OCI-LY1 (cell line): ENCODE data around the gene CDIPT.
"Not testable (repeated sequence)": the region's sequence is repeated elsewhere in the genome, so short reads cannot be mapped to it uniquely, and the experiment has no call there.

Source experiments
- H2AFZ ChIP-seq: fragments of 200-600 bp; sonication (generic), shearing (Covaris generic); 2 replicates; pipeline ENCODE4 v1.6.0; 2014; ENCODE audit warnings: antibody characterized with exemption, mild to moderate bottlenecking, low read length
- H3F3A ChIP-seq: fragments of 200-600 bp; sonication (generic), shearing (Covaris generic); 2 replicates; pipeline ENCODE4 v1.6.0; 2014; ENCODE audit warnings: mild to moderate bottlenecking, antibody characterized with exemption, low read length, moderate library complexity; ENCODE audit not compliant: insufficient read depth
- H3K27ac ChIP-seq: fragments of 200-600 bp; sonication (generic); 2 replicates; pipeline ENCODE4 v1.5.1; 2014; ENCODE audit warnings: low read length, mixed run types, mild to moderate bottlenecking, low read depth; ENCODE audit not compliant: poor library complexity, severe bottlenecking
- H3K27me3 ChIP-seq: fragments of 200-600 bp; sonication (generic); 2 replicates; pipeline ENCODE4 v1.6.0; 2014; ENCODE audit warnings: antibody characterized with exemption, mild to moderate bottlenecking, low read length, moderate library complexity; ENCODE audit not compliant: insufficient read depth
- H3K36me3 ChIP-seq: fragments of 200-600 bp; sonication (generic); 2 replicates; pipeline ENCODE4 v1.6.1; 2014; ENCODE audit warnings: mild to moderate bottlenecking, antibody characterized with exemption, low read length, moderate library complexity, mixed read lengths; ENCODE audit not compliant: insufficient read depth
- H3K4me1 ChIP-seq: fragments of 200-600 bp; sonication (generic); 2 replicates; pipeline ENCODE4 v1.5.1; 2014; ENCODE audit warnings: mild to moderate bottlenecking, low read length, moderate library complexity; ENCODE audit not compliant: insufficient read depth, severe bottlenecking
- H3K4me2 ChIP-seq: fragments of 200-600 bp; sonication (generic), shearing (Covaris generic); 2 replicates; pipeline ENCODE4 v1.6.1; 2014; ENCODE audit warnings: low read length
- H3K4me3 ChIP-seq: fragments of 200-600 bp; sonication (generic); 2 replicates; pipeline ENCODE4 v1.5.1; 2014; ENCODE audit warnings: low read length, low read depth, mild to moderate bottlenecking, mixed read lengths; ENCODE audit not compliant: poor library complexity, severe bottlenecking
- H3K79me2 ChIP-seq: fragments of 200-600 bp; shearing (Covaris generic); 2 replicates; pipeline ENCODE4 v1.6.1; 2016; ENCODE audit warnings: mixed run types, low read length, mixed read lengths; ENCODE audit not compliant: insufficient read depth
- H3K9ac ChIP-seq: fragments of 200-600 bp; sonication (generic), shearing (Covaris generic); 2 replicates; pipeline ENCODE4 v1.6.1; 2014; ENCODE audit warnings: mild to moderate bottlenecking, low read length, mixed read lengths
- H3K9me2 ChIP-seq: fragments of 200-600 bp; sonication (generic), shearing (Covaris generic); 2 replicates; pipeline ENCODE4 v1.6.1; 2014; ENCODE audit warnings: low read depth, mild to moderate bottlenecking, low read length, mixed read lengths
- H3K9me3 ChIP-seq: fragments of 200-600 bp; shearing (Covaris generic); 2 replicates; pipeline ENCODE4 v1.6.1; 2014; ENCODE audit warnings: low read length, mixed read lengths
- H4K20me1 ChIP-seq: fragments of 200-600 bp; sonication (generic), shearing (Covaris generic); 2 replicates; pipeline ENCODE4 v1.6.0; 2016; ENCODE audit warnings: mild to moderate bottlenecking, low read length; ENCODE audit not compliant: insufficient read depth
- EZH2 ChIP-seq: fragments of 200-600 bp; sonication (generic), shearing (Covaris generic); IDR thresholded peaks from 2 replicates; pipeline ENCODE4 v1.8.0; 2017; ENCODE audit warnings: borderline replicate concordance, mixed run types, mild to moderate bottlenecking, antibody characterized with exemption, low read length, moderate library complexity, mixed read lengths
- TF ChIP-seq, protein P1 (sequence below): fragments of 200-600 bp; sonication (generic), shearing (Covaris generic); IDR thresholded peaks from 2 replicates; pipeline ENCODE4 v1.5.1; 2017; ENCODE audit warnings: mild to moderate bottlenecking, antibody characterized with exemption, low read length, moderate library complexity, mixed read lengths

Gene CDIPT

GRCh38 chr16:29836623-29837022 is 26.4 kb downstream of the CDIPT start:
- Histone ChIP-seq H3K27me3 (no peaks in the 10 kb centered on the region), H2AFZ (no peak overlapping the region)
- no peak for TF ChIP-seq EZH2
- TF ChIP-seq, protein P1, sequence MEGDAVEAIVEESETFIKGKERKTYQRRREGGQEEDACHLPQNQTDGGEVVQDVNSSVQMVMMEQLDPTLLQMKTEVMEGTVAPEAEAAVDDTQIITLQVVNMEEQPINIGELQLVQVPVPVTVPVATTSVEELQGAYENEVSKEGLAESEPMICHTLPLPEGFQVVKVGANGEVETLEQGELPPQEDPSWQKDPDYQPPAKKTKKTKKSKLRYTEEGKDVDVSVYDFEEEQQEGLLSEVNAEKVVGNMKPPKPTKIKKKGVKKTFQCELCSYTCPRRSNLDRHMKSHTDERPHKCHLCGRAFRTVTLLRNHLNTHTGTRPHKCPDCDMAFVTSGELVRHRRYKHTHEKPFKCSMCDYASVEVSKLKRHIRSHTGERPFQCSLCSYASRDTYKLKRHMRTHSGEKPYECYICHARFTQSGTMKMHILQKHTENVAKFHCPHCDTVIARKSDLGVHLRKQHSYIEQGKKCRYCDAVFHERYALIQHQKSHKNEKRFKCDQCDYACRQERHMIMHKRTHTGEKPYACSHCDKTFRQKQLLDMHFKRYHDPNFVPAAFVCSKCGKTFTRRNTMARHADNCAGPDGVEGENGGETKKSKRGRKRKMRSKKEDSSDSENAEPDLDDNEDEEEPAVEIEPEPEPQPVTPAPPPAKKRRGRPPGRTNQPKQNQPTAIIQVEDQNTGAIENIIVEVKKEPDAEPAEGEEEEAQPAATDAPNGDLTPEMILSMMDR: no peak

GRCh38 chr16:29835926-29836325 is 27.1 kb downstream of the CDIPT start:
- Histone ChIP-seq H3K9me2 (no peaks in the 10 kb centered on the region), H3K4me3 (no peak overlapping the region), H3F3A (no peaks in the 10 kb centered on the region), H3K36me3 (no peaks in the 10 kb centered on the region), H3K4me1 (no peaks in the 10 kb centered on the region), H3K27ac (no peak overlapping the region), H3K27me3 (no peaks in the 10 kb centered on the region), H2AFZ (no peak overlapping the region), H3K79me2 (no peaks in the 10 kb centered on the region), H3K4me2 (no peak overlapping the region), H3K9ac (no peak overlapping the region), H3K9me3 (no peaks in the 10 kb centered on the region), H4K20me1 (no peaks in the 10 kb centered on the region)
- TF ChIP-seq, protein P1: no peak
- TF ChIP-seq EZH2: no peak

More at GRCh38 chr16:29836623-29837022, 26.4 kb downstream of the CDIPT start:
- Histone ChIP-seq H3K27ac (no peak overlapping the region), H3K36me3 (no peaks in the 10 kb centered on the region), H3K4me2 (no peak overlapping the region), H3K79me2 (no peaks in the 10 kb centered on the region), H4K20me1 (no peaks in the 10 kb centered on the region), H3K9ac (no peak overlapping the region), H3F3A (no peaks in the 10 kb centered on the region), H3K4me3 (no peak overlapping the region), H3K9me3 (no peaks in the 10 kb centered on the region), H3K9me2 (no peaks in the 10 kb centered on the region), H3K4me1 (no peaks in the 10 kb centered on the region)

- H3K9me2 ChIP-seq: no peaks in the 10 kb centered on the region
- no peak overlapping the region for H3K27ac ChIP-seq
- no peak overlapping the region for H3K4me2 ChIP-seq
- H3K4me3 ChIP-seq: no peak overlapping the region
- H3K4me1 ChIP-seq: no peaks in the 10 kb centered on the region
- H2AFZ ChIP-seq: no peak overlapping the region
- no peak overlapping the region for H3K9ac ChIP-seq
- TF ChIP-seq, protein P1: no peak
- TF ChIP-seq EZH2: no peak
- H3F3A ChIP-seq: no peaks in the 10 kb centered on the region
- H4K20me1 ChIP-seq: no peaks in the 10 kb centered on the region
- no peaks in the 10 kb centered on the region for H3K27me3 ChIP-seq
- H3K9me3 ChIP-seq: no peaks in the 10 kb centered on the region
- H3K36me3 ChIP-seq: no peaks in the 10 kb centered on the region
- no peaks in the 10 kb centered on the region for H3K79me2 ChIP-seq
These were observed 28.9 kb downstream of the CDIPT start for GRCh38 chr16:29834079-29834478.

DNA sequence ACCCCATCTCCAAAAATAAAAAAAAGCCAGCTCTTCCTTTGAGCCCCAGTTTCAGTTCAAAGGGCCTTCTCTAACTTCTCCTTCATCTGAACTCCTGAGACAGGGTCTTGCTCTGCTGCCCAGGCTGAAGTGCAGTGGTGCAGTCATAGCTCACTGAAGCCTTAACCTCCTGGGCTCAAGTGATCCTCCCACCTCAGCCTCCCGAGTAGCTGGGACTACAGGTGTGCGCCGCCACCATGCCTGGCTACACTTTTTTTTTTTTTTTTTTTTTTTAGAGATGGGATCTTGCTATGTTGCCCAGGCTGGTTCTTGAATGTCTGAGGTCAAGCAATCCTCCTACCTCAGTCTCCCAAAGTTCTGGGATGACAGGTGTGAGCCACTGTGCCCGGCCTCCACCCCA is 29.8 kb downstream of the CDIPT start:
- H3K36me3 ChIP-seq, H3K27me3 ChIP-seq, H3K9me2 ChIP-seq, H3F3A ChIP-seq, H2AFZ ChIP-seq, H3K4me3 ChIP-seq, H4K20me1 ChIP-seq, H3K9me3 ChIP-seq, H3K4me2 ChIP-seq, H3K79me2 ChIP-seq, H3K9ac ChIP-seq, H3K27ac ChIP-seq, H3K4me1 ChIP-seq: not testable (repeated sequence)
